H1 (cell line): ENCODE results near the gene NFASC. TPM values are rescaled to one million over a fixed set of nuclear protein-coding genes. Genes with fewer than 3 reads are reported as not detected.

Experiments
- CBX8 ChIP-seq: fragments of 300-800, 300-1000 bp; sonication (generic); IDR thresholded peaks from 2 replicates; pipeline ENCODE4 v1.7.1; 2016; ENCODE audit warnings: low read depth, low read length, borderline replicate concordance
- CHD7 ChIP-seq: fragments of 300-600 bp; sonication (generic); IDR thresholded peaks from 2 replicates; pipeline ENCODE4 v1.7.1; 2012; ENCODE audit warnings: low read length, moderate library complexity, mild to moderate bottlenecking, inconsistent platforms; ENCODE audit not compliant: insufficient replicate concordance
- CREB1 ChIP-seq: IDR thresholded peaks from 2 replicates; pipeline ENCODE4 v1.6.1; 2012; ENCODE audit warnings: inconsistent platforms
- EZH2 ChIP-seq: fragments of 200-600 bp; sonication (generic); IDR thresholded peaks from 2 replicates; pipeline ENCODE4 v1.7.1; 2012; ENCODE audit warnings: low read depth, mild to moderate bottlenecking, moderate library complexity, low read length, inconsistent platforms; ENCODE audit not compliant: severe bottlenecking
- KDM1A ChIP-seq: fragments of 200-600, 300-600 bp; sonication (generic); IDR thresholded peaks from 2 replicates; pipeline ENCODE4 v1.7.1; 2016; ENCODE audit warnings: mild to moderate bottlenecking, low read length, borderline replicate concordance
- NRF1 ChIP-seq: IDR thresholded peaks from 2 replicates; pipeline ENCODE4 v1.6.1; 2011; ENCODE audit warnings: mild to moderate bottlenecking, low read depth, low read length, improper control_type of control experiment
- TEAD4 ChIP-seq: IDR thresholded peaks from 2 replicates; pipeline ENCODE4 v1.6.1; 2012; ENCODE audit warnings: low read depth, low read length, inconsistent platforms, mixed read lengths
- polyA plus RNA-seq, 7 experiments: library from polyadenylated mRNA; depleted of rRNA in 3 of 7; stranded (reverse) in 5 of 7; unstranded in 2 of 7; fragments of >200 nt in 5 of 7; fragments of 200-250 nt in 2 of 7; gene quantifications; 1 replicate in 5 of 7; 2 replicates in 1 of 7; 4 replicates in 1 of 7; pipeline versions ENCODE4 v1.2.1 to v1.2.3, GENCODE V29; 2011 to 2013; ENCODE audit warnings: missing spikeins in 2 of 7, mixed read lengths in 2 of 7
- total RNA-seq: library from RNA; stranded (reverse); fragmentation: NEBNext Ultra II Directional; extraction: Animal tissue kit (Norgen Biotek cat#: 25700); gene quantifications from 2 replicates; pipeline ENCODE4 v1.2.1, GENCODE V29; 2021

The NFASC gene
- total and polyA plus RNA-seq, 2 of the 8 experiments (the other 6 are each of a cell fraction or from before 2014, with no cell fraction given): 5.0 to 15.2 TPM

DNA sequence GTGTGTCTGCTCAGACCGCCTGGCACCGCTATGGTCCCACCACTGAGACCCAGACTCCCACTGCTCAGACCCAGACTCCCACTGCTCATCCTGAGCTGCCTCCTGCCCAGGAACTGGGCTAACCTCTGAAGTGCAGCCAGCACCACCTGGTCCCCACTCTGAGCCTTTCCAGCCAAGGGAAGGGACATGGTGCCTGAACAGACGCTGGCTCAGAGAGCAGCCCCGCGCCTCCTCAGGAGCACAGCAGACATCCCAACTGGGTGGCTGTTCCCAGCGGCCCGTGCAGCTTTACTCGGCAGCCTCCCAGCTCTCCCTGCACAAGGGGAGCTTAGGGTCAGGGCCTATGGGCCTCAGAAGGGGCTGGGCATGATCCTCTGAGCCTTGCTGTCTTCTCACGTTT is 144.6 kb downstream of the NFASC start (continued):
- TF ChIP-seq CHD7 (no peak), TEAD4 (no peak), CREB1 (no peak), NRF1 (no peak), KDM1A (no peak), CBX8 (no peak), EZH2 (no peak)
